ENCODE measurements around the gene SUGCT. TPM values are rescaled to one million over a fixed set of nuclear protein-coding genes. Genes with fewer than 3 reads are reported as not detected.

Gene SUGCT
- total and polyA plus RNA-seq, 4 donors, result 2.4 to 5.3 (median 3.3) TPM

GRCh38 chr7:40654171-40654570 lies 519.4 kb downstream of the SUGCT start:
- Histone ChIP-seq H3K9me3 (ENCODE audit: control insufficient read depth, insufficient read depth, low read length) (no peaks in the 10 kb centered on the region), H3K4me3 (ENCODE audit: low read depth, low read length) (no peak overlapping the region), H3K4me1 (ENCODE audit: control insufficient read depth, insufficient read depth, low read length) (no peaks in the 10 kb centered on the region), H3K27ac (ENCODE audit: low read depth, low read length) (no peak overlapping the region), H3K36me3 (ENCODE audit: control insufficient read depth, insufficient read depth, low read length) (no peaks in the 10 kb centered on the region), H3K27me3 (ENCODE audit: control insufficient read depth, insufficient read depth, low read length) (no peaks in the 10 kb centered on the region)
- DNase-seq (ENCODE audit: low read depth in 4 of 6, low spot score in 6 of 6), result peak in 1 of 6 donors; percentile 71
- 85% methylated on average over 4 of the region's 4 CpGs for WGBS (ENCODE audit: insufficient coverage)

DNA sequence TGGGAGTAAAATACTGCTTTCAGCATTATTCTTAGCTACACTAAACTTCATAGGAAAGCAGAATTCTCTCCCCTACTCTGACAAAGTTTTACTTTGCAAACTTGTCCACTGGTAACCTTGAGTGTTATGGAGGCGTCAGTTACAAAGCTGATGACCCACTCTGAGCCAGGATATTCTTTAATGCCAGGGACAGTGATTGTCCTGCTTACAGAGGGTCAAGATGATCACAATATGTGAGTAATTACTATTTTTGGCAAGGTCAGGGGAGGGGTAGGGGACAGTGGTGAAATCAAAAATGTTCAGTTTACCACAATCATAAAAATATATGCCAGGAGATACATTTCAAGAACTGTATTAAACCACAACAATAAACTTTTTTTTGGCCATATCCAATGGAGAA lies 520.6 kb downstream of the SUGCT start:
- Histone ChIP-seq H3K4me3 (ENCODE audit: low read depth, low read length) (no peak overlapping the region), H3K27ac (ENCODE audit: low read depth, low read length) (no peak overlapping the region), H3K4me1 (ENCODE audit: control insufficient read depth, insufficient read depth, low read length) (no peaks in the 10 kb centered on the region), H3K27me3 (ENCODE audit: control insufficient read depth, insufficient read depth, low read length) (no peaks in the 10 kb centered on the region), H3K9me3 (ENCODE audit: control insufficient read depth, insufficient read depth, low read length) (no peaks in the 10 kb centered on the region), H3K36me3 (ENCODE audit: control insufficient read depth, insufficient read depth, low read length) (no peaks in the 10 kb centered on the region)
- DNase-seq (ENCODE audit: low read depth in 4 of 6, low spot score in 6 of 6), result no peak
- no CpG with 5 or more reads among the region's 1 CpG for WGBS (ENCODE audit: insufficient coverage)

GRCh38 chr7:40656349-40656748 lies 521.5 kb downstream of the SUGCT start:
- no peaks in the 10 kb centered on the region for H3K27me3 ChIP-seq (ENCODE audit: control insufficient read depth, insufficient read depth, low read length)
- H3K4me3 ChIP-seq (ENCODE audit: low read depth, low read length), result no peak overlapping the region
- no peaks in the 10 kb centered on the region for H3K4me1 ChIP-seq (ENCODE audit: control insufficient read depth, insufficient read depth, low read length)
- 88% methylated on average over 1 of the region's 2 CpGs for WGBS (ENCODE audit: insufficient coverage)
- H3K27ac ChIP-seq (ENCODE audit: low read depth, low read length), result no peak overlapping the region
- no peaks in the 10 kb centered on the region for H3K36me3 ChIP-seq (ENCODE audit: control insufficient read depth, insufficient read depth, low read length)
- no peak for DNase-seq (ENCODE audit: low read depth in 4 of 6, low spot score in 6 of 6)
- H3K9me3 ChIP-seq (ENCODE audit: control insufficient read depth, insufficient read depth, low read length), result no peaks in the 10 kb centered on the region

DNA sequence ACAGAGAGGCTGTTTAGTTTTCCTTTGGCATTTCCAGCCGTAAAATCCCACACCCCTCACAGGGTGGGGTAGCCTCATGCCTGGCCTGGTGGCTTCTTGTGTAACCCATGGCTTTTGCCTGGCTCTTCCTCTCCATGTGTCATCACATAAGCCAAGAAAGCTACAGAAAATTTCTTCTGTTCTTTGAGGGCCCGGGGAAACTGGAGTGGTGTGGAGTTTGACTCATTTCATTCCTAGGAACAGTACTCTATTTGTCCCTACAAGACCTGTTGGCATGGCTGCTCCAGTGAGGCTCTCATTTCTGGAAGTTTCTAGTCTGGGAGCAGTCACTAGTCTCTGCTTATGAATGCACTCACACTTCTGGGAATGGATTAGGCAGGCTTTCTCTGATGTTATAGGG lies 523.9 kb downstream of the SUGCT start:
- H3K27ac ChIP-seq (ENCODE audit: low read depth, low read length), result no peak overlapping the region
- DNase-seq (ENCODE audit: low read depth in 4 of 6, low spot score in 6 of 6), result no peak
- no peaks in the 10 kb centered on the region for H3K36me3 ChIP-seq (ENCODE audit: control insufficient read depth, insufficient read depth, low read length)
- WGBS (ENCODE audit: insufficient coverage), result no CpG with 5 or more reads among the region's 2 CpGs
- H3K4me1 ChIP-seq (ENCODE audit: control insufficient read depth, insufficient read depth, low read length), result no peaks in the 10 kb centered on the region
- H3K4me3 ChIP-seq (ENCODE audit: low read depth, low read length), result no peak overlapping the region
- H3K27me3 ChIP-seq (ENCODE audit: control insufficient read depth, insufficient read depth, low read length), result no peaks in the 10 kb centered on the region
- H3K9me3 ChIP-seq (ENCODE audit: control insufficient read depth, insufficient read depth, low read length), result no peaks in the 10 kb centered on the region

- H3K36me3 ChIP-seq (ENCODE audit: control insufficient read depth, insufficient read depth, low read length), result no peaks in the 10 kb centered on the region
- H3K27me3 ChIP-seq (ENCODE audit: control insufficient read depth, insufficient read depth, low read length), result no peaks in the 10 kb centered on the region
- H3K4me1 ChIP-seq (ENCODE audit: control insufficient read depth, insufficient read depth, low read length), result no peaks in the 10 kb centered on the region
- WGBS (ENCODE audit: insufficient coverage), result 52% methylated on average over 2 of the region's 2 CpGs
- H3K27ac ChIP-seq (ENCODE audit: low read depth, low read length), result no peak overlapping the region
- H3K4me3 ChIP-seq (ENCODE audit: low read depth, low read length), result no peak overlapping the region
- DNase-seq (ENCODE audit: low read depth in 4 of 6, low spot score in 6 of 6), result no peak
- H3K9me3 ChIP-seq (ENCODE audit: control insufficient read depth, insufficient read depth, low read length), result no peaks in the 10 kb centered on the region
Measured at GRCh38 chr7:40659231-40659630, 524.4 kb downstream of the SUGCT start.

DNA sequence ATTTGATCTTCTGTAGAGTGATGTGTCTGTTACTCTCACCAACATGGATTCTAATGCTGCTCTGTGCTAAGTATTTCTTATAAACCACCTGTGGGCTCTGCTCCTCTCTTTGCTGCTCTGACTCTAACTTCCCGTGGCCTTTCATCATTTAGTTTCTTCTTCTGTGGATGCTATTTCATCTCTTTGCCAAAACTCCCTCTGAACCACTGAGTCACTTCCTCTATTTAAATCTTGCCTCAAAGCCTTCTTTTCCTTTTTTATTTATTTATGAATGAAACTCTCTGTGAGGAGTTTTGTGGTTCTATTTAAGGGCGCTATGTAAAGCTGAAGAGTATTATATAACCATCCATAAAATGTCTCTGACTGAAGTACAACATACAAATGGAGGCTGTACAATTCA lies 538.5 kb downstream of the SUGCT start:
- Histone ChIP-seq H3K27ac (ENCODE audit: low read depth, low read length) (no peak overlapping the region), H3K27me3 (ENCODE audit: control insufficient read depth, insufficient read depth, low read length) (no peaks in the 10 kb centered on the region), H3K4me1 (ENCODE audit: control insufficient read depth, insufficient read depth, low read length) (no peaks in the 10 kb centered on the region), H3K9me3 (ENCODE audit: control insufficient read depth, insufficient read depth, low read length) (no peaks in the 10 kb centered on the region), H3K36me3 (ENCODE audit: control insufficient read depth, insufficient read depth, low read length) (no peaks in the 10 kb centered on the region), H3K4me3 (ENCODE audit: low read depth, low read length) (no peak overlapping the region)
- 56% methylated on average over 1 of the region's 2 CpGs for WGBS (ENCODE audit: insufficient coverage)
- DNase-seq (ENCODE audit: low read depth in 4 of 6, low spot score in 6 of 6), result no peak

GRCh38 chr7:40674316-40674715 lies 539.5 kb downstream of the SUGCT start:
- Histone ChIP-seq H3K27ac (ENCODE audit: low read depth, low read length) (no peak overlapping the region), H3K9me3 (ENCODE audit: control insufficient read depth, insufficient read depth, low read length) (no peaks in the 10 kb centered on the region), H3K27me3 (ENCODE audit: control insufficient read depth, insufficient read depth, low read length) (no peaks in the 10 kb centered on the region), H3K4me3 (ENCODE audit: low read depth, low read length) (no peak overlapping the region), H3K36me3 (ENCODE audit: control insufficient read depth, insufficient read depth, low read length) (no peaks in the 10 kb centered on the region), H3K4me1 (ENCODE audit: control insufficient read depth, insufficient read depth, low read length) (no peaks in the 10 kb centered on the region)
- 100% methylated on average over 1 of the region's 3 CpGs for WGBS (ENCODE audit: insufficient coverage)
- no peak for DNase-seq (ENCODE audit: low read depth in 4 of 6, low spot score in 6 of 6)

- H3K27me3 ChIP-seq (ENCODE audit: control insufficient read depth, insufficient read depth, low read length), result no peaks in the 10 kb centered on the region
- H3K4me1 ChIP-seq (ENCODE audit: control insufficient read depth, insufficient read depth, low read length), result no peaks in the 10 kb centered on the region
- H3K9me3 ChIP-seq (ENCODE audit: control insufficient read depth, insufficient read depth, low read length), result no peaks in the 10 kb centered on the region
- H3K4me3 ChIP-seq (ENCODE audit: low read depth, low read length), result no peak overlapping the region
- WGBS (ENCODE audit: insufficient coverage), result 85% methylated on average over 1 of the region's 3 CpGs
- H3K27ac ChIP-seq (ENCODE audit: low read depth, low read length), result no peak overlapping the region
- H3K36me3 ChIP-seq (ENCODE audit: control insufficient read depth, insufficient read depth, low read length), result no peaks in the 10 kb centered on the region
- DNase-seq (ENCODE audit: low read depth in 4 of 6, low spot score in 6 of 6), result no peak
Measured at GRCh38 chr7:40675741-40676140, 540.9 kb downstream of the SUGCT start.

DNA sequence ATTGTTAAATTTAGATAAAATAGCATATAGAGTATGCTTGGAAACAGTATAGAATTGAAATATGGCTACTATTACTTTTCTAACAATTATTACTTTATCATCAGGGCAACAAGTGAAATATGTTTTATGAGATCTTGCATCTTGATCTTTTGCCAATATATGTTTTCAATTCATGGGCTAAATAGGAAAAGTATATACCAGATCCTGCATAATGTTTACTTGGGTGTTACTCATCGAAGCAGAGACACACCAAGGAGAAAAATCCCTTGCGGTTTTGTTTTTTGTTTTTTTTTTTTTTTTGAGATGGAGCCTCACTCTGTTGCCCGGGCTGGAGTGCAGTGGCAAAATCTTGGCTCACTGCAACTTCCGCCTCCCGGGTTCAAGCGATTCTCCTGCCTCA lies 541.4 kb downstream of the SUGCT start:
- H3K4me3 ChIP-seq (ENCODE audit: low read depth, low read length), result no peak overlapping the region
- H3K9me3 ChIP-seq (ENCODE audit: control insufficient read depth, insufficient read depth, low read length), result no peaks in the 10 kb centered on the region
- H3K27ac ChIP-seq (ENCODE audit: low read depth, low read length), result no peak overlapping the region
- no peaks in the 10 kb centered on the region for H3K4me1 ChIP-seq (ENCODE audit: control insufficient read depth, insufficient read depth, low read length)
- WGBS (ENCODE audit: insufficient coverage), result 100% methylated on average over 2 of the region's 6 CpGs
- H3K36me3 ChIP-seq (ENCODE audit: control insufficient read depth, insufficient read depth, low read length), result no peaks in the 10 kb centered on the region
- no peaks in the 10 kb centered on the region for H3K27me3 ChIP-seq (ENCODE audit: control insufficient read depth, insufficient read depth, low read length)
- DNase-seq (ENCODE audit: low read depth in 4 of 6, low spot score in 6 of 6), result no peak

- Histone ChIP-seq H3K4me3 (ENCODE audit: low read depth, low read length) (no peak overlapping the region), H3K27ac (ENCODE audit: low read depth, low read length) (no peak overlapping the region), H3K9me3 (ENCODE audit: control insufficient read depth, insufficient read depth, low read length) (no peaks in the 10 kb centered on the region), H3K4me1 (ENCODE audit: control insufficient read depth, insufficient read depth, low read length) (no peaks in the 10 kb centered on the region), H3K36me3 (ENCODE audit: control insufficient read depth, insufficient read depth, low read length) (no peaks in the 10 kb centered on the region), H3K27me3 (ENCODE audit: control insufficient read depth, insufficient read depth, low read length) (no peaks in the 10 kb centered on the region)
- WGBS (ENCODE audit: insufficient coverage), result no CpG with 5 or more reads among the region's 1 CpG
- peak in 2 of 6 donors; percentile 19 to 23 for DNase-seq (ENCODE audit: low read depth in 4 of 6, low spot score in 6 of 6)
Measured at GRCh38 chr7:40680657-40681056, 545.9 kb downstream of the SUGCT start.

Data from spinal cord (tissue), 10 donors.